Cardiac fibroblast (primary cell): Measurements from ENCODE around the gene ERC2.

Source experiments
- DNase-seq, 2 donors: peaks; one replicate each; pipeline versions ENCODE4 v3.0.0 to v3.0.0-alpha.2; 2010; ENCODE audit warnings: low read depth in 2 of 2
- H3K4me3 ChIP-seq, 2 donors: replicated peaks in 1 of 2; 1 replicate in 1 of 2; 2 replicates in 1 of 2; pipeline ENCODE4 v1.5.1; 2011; ENCODE audit warnings: low read depth in 2 of 2, low read length in 2 of 2, mild to moderate bottlenecking in 2 of 2, moderate library complexity in 1 of 2
- TF ChIP-seq, protein P1 (sequence below): IDR thresholded peaks from one replicate; pipeline ENCODE4 v1.5.1; 2011; ENCODE audit warnings: low read depth, mild to moderate bottlenecking, low read length, inconsistent platforms

The ERC2 gene

DNA sequence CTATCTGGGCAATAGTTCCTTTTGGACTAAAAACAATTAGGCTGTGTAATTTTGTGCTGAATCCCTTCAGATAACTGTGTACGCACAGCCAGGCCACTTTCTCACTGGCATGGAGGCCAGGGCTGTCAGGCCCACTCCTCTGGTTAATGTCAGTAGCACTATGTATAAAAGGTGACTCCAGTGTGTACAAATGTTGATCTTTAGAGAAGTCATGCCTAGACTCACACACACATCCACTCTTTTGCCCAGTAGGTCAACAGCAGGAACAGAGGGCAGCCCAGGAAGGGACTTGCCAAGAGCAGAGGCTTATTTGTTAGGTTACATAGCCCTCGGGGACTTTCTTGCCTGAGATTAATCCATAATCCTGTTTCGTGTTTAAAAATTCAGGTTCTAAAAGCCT is 564.6 kb downstream of the ERC2 start:
- no peak for DNase-seq
- no peak overlapping the region for H3K4me3 ChIP-seq
- TF ChIP-seq, protein P1, sequence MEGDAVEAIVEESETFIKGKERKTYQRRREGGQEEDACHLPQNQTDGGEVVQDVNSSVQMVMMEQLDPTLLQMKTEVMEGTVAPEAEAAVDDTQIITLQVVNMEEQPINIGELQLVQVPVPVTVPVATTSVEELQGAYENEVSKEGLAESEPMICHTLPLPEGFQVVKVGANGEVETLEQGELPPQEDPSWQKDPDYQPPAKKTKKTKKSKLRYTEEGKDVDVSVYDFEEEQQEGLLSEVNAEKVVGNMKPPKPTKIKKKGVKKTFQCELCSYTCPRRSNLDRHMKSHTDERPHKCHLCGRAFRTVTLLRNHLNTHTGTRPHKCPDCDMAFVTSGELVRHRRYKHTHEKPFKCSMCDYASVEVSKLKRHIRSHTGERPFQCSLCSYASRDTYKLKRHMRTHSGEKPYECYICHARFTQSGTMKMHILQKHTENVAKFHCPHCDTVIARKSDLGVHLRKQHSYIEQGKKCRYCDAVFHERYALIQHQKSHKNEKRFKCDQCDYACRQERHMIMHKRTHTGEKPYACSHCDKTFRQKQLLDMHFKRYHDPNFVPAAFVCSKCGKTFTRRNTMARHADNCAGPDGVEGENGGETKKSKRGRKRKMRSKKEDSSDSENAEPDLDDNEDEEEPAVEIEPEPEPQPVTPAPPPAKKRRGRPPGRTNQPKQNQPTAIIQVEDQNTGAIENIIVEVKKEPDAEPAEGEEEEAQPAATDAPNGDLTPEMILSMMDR: no peak

DNA sequence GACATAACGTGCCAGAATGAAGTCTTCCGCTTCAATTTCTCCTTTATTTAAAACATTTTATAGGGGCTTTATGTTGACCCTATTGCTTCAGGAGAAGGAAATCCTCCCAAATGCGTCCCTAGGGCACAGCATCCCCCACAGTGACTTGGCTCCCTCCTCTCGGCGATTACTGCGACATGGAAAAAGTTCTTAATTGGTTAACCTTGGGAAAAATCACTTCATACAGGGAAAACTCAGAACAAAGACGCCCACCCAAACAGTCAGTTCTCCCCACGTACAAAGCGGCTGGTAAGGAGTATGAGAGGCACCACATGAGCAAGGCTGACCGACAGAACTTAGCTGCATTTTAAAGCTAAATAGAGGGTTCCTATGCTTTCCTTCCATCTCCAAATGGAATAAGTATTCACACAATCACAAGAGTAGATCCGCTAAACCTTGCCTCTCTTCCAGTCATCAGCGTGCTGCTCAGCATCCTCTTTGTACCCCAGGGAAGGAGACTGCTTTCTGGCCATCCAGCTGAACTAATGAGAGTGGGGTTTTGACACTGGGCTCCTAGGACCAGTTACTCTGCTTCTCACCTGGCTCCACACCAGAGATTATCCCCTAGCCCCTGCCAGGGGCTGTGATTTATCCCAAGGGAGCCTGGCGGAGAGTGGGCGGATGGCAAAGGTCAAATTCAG is 565.9 kb downstream of the ERC2 start:
- no peak overlapping the region for H3K4me3 ChIP-seq
- TF ChIP-seq, protein P1: no peak
- DNase-seq: no peak

DNA sequence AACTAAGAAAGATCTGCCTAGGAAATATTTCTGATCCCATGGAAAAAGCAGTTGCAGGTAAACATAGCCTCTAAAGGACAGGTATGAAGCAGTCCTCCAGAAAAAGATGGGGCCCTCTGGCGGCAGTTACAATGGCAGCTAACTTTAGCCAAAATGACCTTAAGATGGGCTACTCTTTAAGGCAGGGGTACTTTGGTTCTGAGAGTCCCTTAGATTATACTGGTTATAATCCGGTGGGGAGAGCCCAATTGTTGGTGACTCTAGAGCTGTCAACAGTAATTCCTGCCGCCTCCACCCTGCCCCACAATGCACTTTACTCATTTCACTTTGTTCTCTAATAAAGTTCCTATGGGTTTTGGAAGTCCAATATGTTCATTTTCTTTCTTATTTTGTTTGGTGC is 568.4 kb downstream of the ERC2 start:
- TF ChIP-seq, protein P1: peak; percentile 6
- H3K4me3 ChIP-seq: no peak overlapping the region
- DNase-seq: no peak

DNA sequence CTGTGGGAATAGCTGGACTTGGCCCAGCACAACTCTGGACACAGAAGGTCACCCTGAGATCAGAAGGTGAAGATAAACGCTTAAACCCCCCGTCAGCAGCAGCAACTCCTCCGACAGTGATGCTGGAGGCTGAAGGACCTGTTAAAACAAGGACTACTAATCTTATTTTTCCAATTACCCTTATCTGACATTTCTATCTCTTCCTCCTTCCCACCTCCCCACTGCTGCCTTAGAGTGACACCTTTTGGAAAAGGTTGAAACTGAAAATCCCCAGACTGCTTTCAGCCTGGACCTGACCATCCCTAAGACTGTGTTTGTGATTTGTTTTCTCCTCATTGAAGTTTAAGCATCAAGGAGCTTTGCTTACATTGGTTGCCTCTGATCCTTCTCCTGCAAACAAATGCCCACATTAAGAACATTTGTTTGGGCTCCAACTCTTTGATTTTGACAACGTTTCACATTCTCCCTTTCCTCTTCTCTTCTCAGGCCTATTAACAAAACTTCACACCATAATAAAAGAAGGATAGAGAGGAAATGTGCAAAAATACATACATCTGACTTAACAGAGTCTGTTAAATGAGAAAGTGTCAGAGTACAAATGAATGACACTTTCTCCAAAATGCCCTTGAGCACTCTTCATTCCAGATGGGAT is 570.6 kb downstream of the ERC2 start:
- TF ChIP-seq, protein P1: no peak
- no peak overlapping the region for H3K4me3 ChIP-seq
- DNase-seq: no peak

DNA sequence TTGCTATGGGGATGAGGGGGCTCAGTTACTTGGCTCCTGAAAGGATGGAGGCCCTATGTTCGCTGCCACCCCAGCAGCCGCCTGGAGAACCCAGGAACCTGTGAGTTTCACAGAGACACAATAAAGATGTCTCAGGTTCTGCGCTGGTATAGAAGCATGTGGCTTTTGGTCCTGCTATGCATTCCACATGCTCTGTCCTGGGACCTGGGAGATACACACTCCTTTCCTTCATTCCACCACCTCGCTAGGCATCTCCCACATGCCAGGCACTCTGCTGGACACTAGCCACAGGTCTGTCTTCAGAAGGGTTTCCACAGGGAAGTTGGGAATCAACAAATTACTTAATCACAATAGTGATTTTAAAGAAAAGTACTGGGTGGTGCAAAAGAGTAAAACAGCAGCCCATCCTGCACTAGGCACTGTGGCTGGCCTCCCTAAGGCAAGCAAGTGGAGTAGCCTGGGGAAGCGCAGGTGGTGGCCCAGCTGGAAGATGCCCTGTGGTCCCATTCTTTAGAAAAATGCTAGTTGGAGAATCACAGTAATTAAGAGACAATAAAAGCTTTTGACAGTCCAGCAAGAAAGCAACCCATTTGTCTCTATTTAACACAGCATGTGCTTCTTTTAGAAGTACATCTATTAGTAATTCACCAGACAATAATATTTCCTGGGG is 572.2 kb downstream of the ERC2 start:
- H3K4me3 ChIP-seq: no peak overlapping the region
- TF ChIP-seq, protein P1: no peak
- DNase-seq: no peak

DNA sequence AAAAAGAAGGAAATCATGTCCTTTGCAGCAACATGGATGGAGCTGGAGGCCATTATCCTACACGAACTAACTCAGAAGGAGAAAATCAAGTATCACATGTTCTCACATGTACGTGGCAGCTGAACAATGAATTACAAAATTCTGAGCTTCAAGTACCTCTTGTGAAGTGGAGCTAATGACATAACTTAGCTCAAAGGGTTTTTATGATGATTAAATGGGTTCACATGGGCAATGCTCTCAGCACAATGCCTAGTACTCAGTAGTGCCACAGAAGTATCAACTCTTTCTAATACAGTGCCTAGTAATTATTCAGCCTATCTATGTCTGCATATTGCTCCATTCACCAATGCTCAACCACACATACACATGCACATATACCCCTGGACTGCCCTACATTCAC is 573.7 kb downstream of the ERC2 start:
- TF ChIP-seq, protein P1: no peak
- no peak for DNase-seq
- H3K4me3 ChIP-seq: no peak overlapping the region
